HT-29 (cell line): ENCODE data around the gene STIM1. TPM values are rescaled to one million over a fixed set of nuclear protein-coding genes. Genes with fewer than 3 reads are reported as not detected.

Experiments used
- DNase-seq: peaks from one replicate; pipeline ENCODE4 v3.0.0-alpha.2; 2015; ENCODE audit warnings: low spot score
- total RNA-seq: library from RNA; depleted of rRNA; stranded (reverse); fragments of >200 nt; shearing (Covaris generic); gene quantifications from 2 replicates; pipeline ENCODE4 v1.2.3, GENCODE V29; 2014

STIM1 gene
- total RNA-seq, 1 experiment from 2014 or later = 28.3 TPM

GRCh38 chr11:3854660-3854976 lies 846 bp upstream of the STIM1 start:
- no peak for DNase-seq

GRCh38 chr11:3855808-3856491 lies 486 bp downstream of the STIM1 start:
- peak; percentile 72 for DNase-seq

GRCh38 chr11:3856856-3857553 lies 1.5 kb downstream of the STIM1 start:
- DNase-seq = no peak

GRCh38 chr11:3857628-3858027 lies 2.2 kb downstream of the STIM1 start:
- DNase-seq = no peak

- DNase-seq = no peak
Measured at GRCh38 chr11:3859373-3859881, 4.0 kb downstream of the STIM1 start.

- DNase-seq = no peak
Measured at GRCh38 chr11:3860375-3860774, 4.9 kb downstream of the STIM1 start.

GRCh38 chr11:3860898-3861393 lies 5.5 kb downstream of the STIM1 start:
- DNase-seq = peak; percentile 61

GRCh38 chr11:3861683-3862082 lies 6.2 kb downstream of the STIM1 start:
- no peak for DNase-seq

GRCh38 chr11:3865388-3866193 lies 10.1 kb downstream of the STIM1 start:
- no peak for DNase-seq

- DNase-seq = no peak
Measured at GRCh38 chr11:3866206-3866605, 10.7 kb downstream of the STIM1 start.

GRCh38 chr11:3866836-3867208 lies 11.4 kb downstream of the STIM1 start:
- no peak for DNase-seq

- no peak for DNase-seq
Measured at GRCh38 chr11:3867209-3868091, 12.0 kb downstream of the STIM1 start.

GRCh38 chr11:3873712-3874349 lies 18.4 kb downstream of the STIM1 start:
- no peak for DNase-seq

- DNase-seq = no peak
Measured at GRCh38 chr11:3876613-3877012, 21.1 kb downstream of the STIM1 start.

- peak; percentile 81 for DNase-seq
Measured at GRCh38 chr11:3877364-3878257, 22.1 kb downstream of the STIM1 start.

- no peak for DNase-seq
Measured at GRCh38 chr11:3878258-3878584, 22.8 kb downstream of the STIM1 start.

GRCh38 chr11:3879216-3879966 lies 23.9 kb downstream of the STIM1 start:
- DNase-seq = no peak

GRCh38 chr11:3879967-3880542 lies 24.6 kb downstream of the STIM1 start:
- peak; percentile 78 for DNase-seq

GRCh38 chr11:3880724-3881123 lies 25.3 kb downstream of the STIM1 start:
- DNase-seq = peak; percentile 30
